ENCODE measurements around the gene PCYT2. TPM values are rescaled to one million over a fixed set of nuclear protein-coding genes. Genes with fewer than 3 reads are reported as not detected.

PCYT2 gene
- total and polyA plus RNA-seq, 2 donors (not counting 3 experiments of a cell fraction or from before 2014, with no cell fraction given) = 52.0 to 57.1 TPM

GRCh38 chr17:81885869-81886548 lies 25.2 kb downstream of the PCYT2 start:
- Histone ChIP-seq H4K20me1 (replicated peaks; ENCODE audit: control insufficient read depth, extremely low read depth, insufficient read depth, low read length) (no peaks in the 10 kb centered on the region), H3K9ac (replicated peaks; ENCODE audit: extremely low read depth, insufficient read depth, low read length) (no peak overlapping the region)
- no peak for DNase-seq (ENCODE audit: low read depth, low spot score)

More at GRCh38 chr17:81885869-81886548, 25.2 kb downstream of the PCYT2 start:
- no peak for FAIRE-seq
- Histone ChIP-seq H3K9me1 (replicated peaks; ENCODE audit: control insufficient read depth, extremely low read depth, insufficient read depth, low read length) (no peaks in the 10 kb centered on the region), H2AFZ (ENCODE audit: low read depth, low read length) (no peak overlapping the region), H3K4me3 (replicated peaks in 1 of 3; ENCODE audit: insufficient read depth in 1 of 3, low read depth in 1 of 3, low read length in 3 of 3) (no peak overlapping the region), H3K4me2 (ENCODE audit: insufficient read depth, low read length) (no peak overlapping the region), H3K9me3 (replicated peaks; ENCODE audit: control insufficient read depth, insufficient read depth, low read length) (no peaks in the 10 kb centered on the region), H3K36me3 (ENCODE audit: control insufficient read depth in 2 of 2, extremely low read depth in 1 of 2, insufficient read depth in 2 of 2, low read length in 2 of 2) (peaks cover 26 to 42% of the 10 kb centered on the region in 2 experiments), H3K4me1 (ENCODE audit: control insufficient read depth, extremely low read depth, insufficient read depth, low read length) (peaks cover 13% of the 10 kb centered on the region), H3K27ac (ENCODE audit: insufficient read depth, low read depth, low read length) (no peak overlapping the region), H3K79me2 (ENCODE audit: control insufficient read depth, insufficient read depth, low read length) (peaks cover 43% of the 10 kb centered on the region), H3K27me3 (ENCODE audit: control insufficient read depth in 2 of 2, insufficient read depth in 2 of 2, low read length in 2 of 2) (no peaks in the 10 kb centered on the region)
- POLR2A ChIA-PET = no interaction called here
- CTCF ChIA-PET = interaction anchor here (0.8 kb wide), 1 partner anchor 15 kb away, joined by 3 read pairs; the partner anchor contains the start of gene ARHGDIA
- TF ChIP-seq FOS (IDR thresholded peaks at IDR 0.05; ENCODE audit: borderline replicate concordance, insufficient read depth, low read length) (no peak), POLR2A (IDR thresholded peaks at IDR 0.05; ENCODE audit: low read depth, low read length) (no peak), CTCF (IDR thresholded peaks at IDR 0.05; ENCODE audit: extremely low read depth in 1 of 2, insufficient read depth in 1 of 2, low read depth in 1 of 2, low read length in 2 of 2) (no peak), MAX (IDR thresholded peaks at IDR 0.05; ENCODE audit: insufficient read depth, insufficient read length) (no peak), GATA2 (IDR thresholded peaks at IDR 0.05; ENCODE audit: insufficient read depth, insufficient read length, low read depth, low read length) (no peak), EZH2 (IDR thresholded peaks at IDR 0.05; ENCODE audit: borderline replicate concordance, low read depth, low read length, severe bottlenecking) (no peak), MYC (IDR thresholded peaks at IDR 0.05; ENCODE audit: low read depth, low read length) (no peak), POLR2AphosphoS5 (IDR thresholded peaks at IDR 0.05; ENCODE audit: insufficient read depth, low read depth, low read length) (no peak), JUN (IDR thresholded peaks at IDR 0.05; ENCODE audit: borderline replicate concordance, insufficient read depth, insufficient read length, low read depth) (no peak)
- dilution Hi-C loops (cut with MboI; ENCODE audit: extremely low pct_ligation_motif_present, low sequenced_read_pairs) = no loop called here
- BruUV-seq (replicated peaks) = no TSS peak
- intact Hi-C loops (cut with micrococcal nuclease) = no loop called here

Data from endothelial cell of umbilical vein (primary cell).